Erythroblast (primary cell): ENCODE measurements around the gene ORC2.

Source experiments
- GATA1 ChIP-seq: IDR thresholded peaks from 2 replicates; pipeline ENCODE4 v1.6.1; 2011; ENCODE audit warnings: low read depth, mild to moderate bottlenecking, control low read depth, low read length, moderate library complexity
- POLR2A ChIP-seq: IDR thresholded peaks from 2 replicates; pipeline ENCODE4 v1.6.1; 2011; ENCODE audit warnings: mild to moderate bottlenecking, low read length

DNA sequence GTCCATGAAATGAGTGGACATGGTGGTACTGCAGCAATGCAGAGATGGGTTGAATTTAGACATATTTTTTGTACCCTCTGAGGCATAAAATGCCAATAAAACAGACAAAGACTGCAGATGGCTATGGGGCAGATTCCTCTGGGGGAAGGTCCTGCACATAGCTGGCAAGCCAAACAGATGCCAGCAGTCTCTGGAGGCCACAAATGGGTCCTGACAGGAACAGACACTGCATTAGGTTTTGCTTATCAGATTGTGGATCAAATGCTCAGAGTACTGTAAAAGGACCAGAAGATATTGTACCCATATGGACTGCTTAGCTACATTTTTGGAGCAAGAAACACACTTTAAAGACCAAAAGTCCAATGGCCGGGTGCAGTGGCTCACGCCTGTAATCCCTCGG is 40.9 kb upstream of the ORC2 start:
- TF ChIP-seq POLR2A (no peak), GATA1 (no peak)
